RWPE2 (cell line): ENCODE measurements around the gene PPP1R13B.

Experiments used
- ATAC-seq: fragments of 200-7000 bp; cut with Tn5 transposase; 3 replicates; pipeline ENCODE4 v1.9.1; 2021; ENCODE audit warnings: low read depth
- DNase-seq: peaks from one replicate; pipeline ENCODE4 v3.0.0-alpha.2; 2020; ENCODE audit warnings: low spot score
- H3K27ac ChIP-seq: fragments of 450-650 bp; 2 replicates; pipeline ENCODE4 v1.5.1; 2017; ENCODE audit warnings: mild to moderate bottlenecking; ENCODE audit not compliant: poor library complexity, severe bottlenecking
- H3K27me3 ChIP-seq: fragments of 250-450 bp; sonication (Bioruptor Pico); 2 replicates; pipeline ENCODE4 v1.5.1; 2021; ENCODE audit warnings: mild to moderate bottlenecking, moderate library complexity; ENCODE audit not compliant: insufficient read depth, poor library complexity, severe bottlenecking
- H3K36me3 ChIP-seq: fragments of 250-450 bp; sonication (Bioruptor Pico); 2 replicates; pipeline ENCODE4 v1.5.1; 2020; ENCODE audit warnings: low read depth, mild to moderate bottlenecking, moderate library complexity
- H3K4me1 ChIP-seq: fragments of 250-450 bp; sonication (Bioruptor Pico); 2 replicates; pipeline ENCODE4 v1.5.1; 2021; ENCODE audit warnings: mild to moderate bottlenecking, moderate library complexity; ENCODE audit not compliant: insufficient read depth, poor library complexity, severe bottlenecking
- H3K4me3 ChIP-seq: fragments of 250-450 bp; sonication (Bioruptor Pico); 2 replicates; pipeline ENCODE4 v1.5.1; 2021; ENCODE audit warnings: mild to moderate bottlenecking, moderate library complexity; ENCODE audit not compliant: severe bottlenecking
- H3K9me3 ChIP-seq: fragments of 250-450 bp; sonication (Bioruptor Pico); 2 replicates; pipeline ENCODE4 v1.5.1; 2021; ENCODE audit warnings: mild to moderate bottlenecking, moderate library complexity; ENCODE audit not compliant: severe bottlenecking
- TF ChIP-seq, protein P1 (sequence below): fragments of 450-650 bp; IDR thresholded peaks from one replicate; pipeline ENCODE4 v1.5.1; 2017; ENCODE audit warnings: mild to moderate bottlenecking, moderate library complexity; ENCODE audit not compliant: poor library complexity, severe bottlenecking

Gene PPP1R13B

DNA sequence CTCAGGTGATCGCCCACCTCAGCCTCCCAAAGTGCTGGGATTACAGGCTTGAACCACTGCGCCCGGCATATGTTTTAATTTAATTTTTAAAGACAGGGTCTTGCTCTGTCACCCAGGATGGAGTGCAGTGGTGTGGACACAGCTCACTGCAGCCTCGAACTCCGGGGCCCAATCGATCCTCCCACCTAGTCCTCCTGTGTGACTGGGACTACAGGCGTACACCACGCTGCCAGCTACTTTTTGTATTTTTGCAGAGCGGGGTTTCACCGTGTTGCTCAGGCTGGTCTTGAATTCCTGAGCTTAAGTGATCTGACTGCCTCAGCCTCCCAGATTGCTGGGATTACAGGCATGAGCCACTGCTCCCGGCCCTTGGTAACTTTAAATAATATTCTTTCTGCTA, 30.8 kb upstream of the PPP1R13B start:
- peaks cover 9% of the 10 kb centered on the region for H3K4me1 ChIP-seq
- DNase-seq (no peak), ATAC-seq (no peak)
- H3K4me3 ChIP-seq: no peak overlapping the region
- no peaks in the 10 kb centered on the region for H3K36me3 ChIP-seq
- no peaks in the 10 kb centered on the region for H3K27me3 ChIP-seq
- no peak overlapping the region for H3K27ac ChIP-seq
- TF ChIP-seq, protein P1, sequence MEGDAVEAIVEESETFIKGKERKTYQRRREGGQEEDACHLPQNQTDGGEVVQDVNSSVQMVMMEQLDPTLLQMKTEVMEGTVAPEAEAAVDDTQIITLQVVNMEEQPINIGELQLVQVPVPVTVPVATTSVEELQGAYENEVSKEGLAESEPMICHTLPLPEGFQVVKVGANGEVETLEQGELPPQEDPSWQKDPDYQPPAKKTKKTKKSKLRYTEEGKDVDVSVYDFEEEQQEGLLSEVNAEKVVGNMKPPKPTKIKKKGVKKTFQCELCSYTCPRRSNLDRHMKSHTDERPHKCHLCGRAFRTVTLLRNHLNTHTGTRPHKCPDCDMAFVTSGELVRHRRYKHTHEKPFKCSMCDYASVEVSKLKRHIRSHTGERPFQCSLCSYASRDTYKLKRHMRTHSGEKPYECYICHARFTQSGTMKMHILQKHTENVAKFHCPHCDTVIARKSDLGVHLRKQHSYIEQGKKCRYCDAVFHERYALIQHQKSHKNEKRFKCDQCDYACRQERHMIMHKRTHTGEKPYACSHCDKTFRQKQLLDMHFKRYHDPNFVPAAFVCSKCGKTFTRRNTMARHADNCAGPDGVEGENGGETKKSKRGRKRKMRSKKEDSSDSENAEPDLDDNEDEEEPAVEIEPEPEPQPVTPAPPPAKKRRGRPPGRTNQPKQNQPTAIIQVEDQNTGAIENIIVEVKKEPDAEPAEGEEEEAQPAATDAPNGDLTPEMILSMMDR: no peak
- H3K9me3 ChIP-seq: no peaks in the 10 kb centered on the region

DNA sequence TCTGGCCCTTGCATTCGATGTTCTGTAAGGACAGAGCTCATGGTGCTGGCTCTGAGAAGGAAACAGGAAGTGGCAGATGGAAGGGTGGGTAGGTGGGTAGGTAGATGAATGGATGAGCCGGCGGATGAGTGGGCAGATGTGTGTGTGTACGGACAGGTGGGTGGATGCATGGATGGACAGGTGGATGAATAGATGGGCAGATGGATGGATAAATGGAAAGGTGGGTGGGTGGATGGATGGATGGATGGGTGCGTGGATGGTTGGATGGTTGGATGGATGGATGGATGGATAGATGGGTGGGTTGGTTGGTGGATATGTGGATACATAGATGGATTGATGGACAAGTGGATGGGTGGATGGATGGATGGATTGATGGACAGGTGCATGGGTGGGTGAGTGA, 27.6 kb upstream of the PPP1R13B start:
- Histone ChIP-seq H3K4me1 (peaks cover 10% of the 10 kb centered on the region), H3K4me3 (no peak overlapping the region), H3K9me3 (no peaks in the 10 kb centered on the region), H3K36me3 (no peaks in the 10 kb centered on the region), H3K27ac (no peak overlapping the region), H3K27me3 (no peaks in the 10 kb centered on the region)
- ATAC-seq (no peak), DNase-seq (no peak)
- TF ChIP-seq, protein P1: no peak

DNA sequence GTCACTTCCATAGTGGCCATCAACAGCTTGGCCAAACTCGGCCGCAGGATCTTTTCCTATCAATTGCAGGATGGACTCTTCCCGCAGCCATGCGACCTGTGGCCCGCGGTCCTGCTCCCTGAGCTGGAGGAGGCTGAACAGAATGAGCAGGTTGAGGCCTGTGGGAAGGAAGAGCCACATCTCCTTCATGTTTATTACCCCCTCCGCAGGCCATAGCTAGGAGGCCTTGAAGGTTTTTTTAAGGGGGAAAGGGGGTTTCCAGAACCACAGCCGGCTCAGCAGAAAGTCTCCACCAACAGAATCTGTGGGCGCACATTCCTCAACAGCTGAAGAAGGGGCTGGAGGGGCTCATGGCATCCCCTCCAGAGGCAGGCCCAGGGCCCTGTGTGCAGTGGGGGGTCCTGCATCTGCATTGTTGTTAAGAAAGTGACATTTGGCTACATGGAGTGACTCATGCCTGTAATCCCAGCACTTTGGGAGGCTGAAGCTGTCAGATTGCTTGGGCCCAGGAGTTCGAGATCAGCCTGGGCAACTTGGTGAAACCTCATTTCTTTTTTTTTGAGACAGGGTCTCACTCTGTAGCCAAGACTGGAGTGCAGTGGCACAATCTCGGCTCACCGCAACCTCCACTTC, 25.2 kb upstream of the PPP1R13B start:
- Histone ChIP-seq H3K4me3 (peak overlapping the region; percentile 33), H3K9me3 (no peaks in the 10 kb centered on the region), H3K36me3 (no peaks in the 10 kb centered on the region), H3K27me3 (no peaks in the 10 kb centered on the region), H3K4me1 (peaks cover 20% of the 10 kb centered on the region), H3K27ac (peak overlapping the region; percentile 25)
- DNase-seq (no peak), ATAC-seq (no peak)
- TF ChIP-seq, protein P1: no peak

DNA sequence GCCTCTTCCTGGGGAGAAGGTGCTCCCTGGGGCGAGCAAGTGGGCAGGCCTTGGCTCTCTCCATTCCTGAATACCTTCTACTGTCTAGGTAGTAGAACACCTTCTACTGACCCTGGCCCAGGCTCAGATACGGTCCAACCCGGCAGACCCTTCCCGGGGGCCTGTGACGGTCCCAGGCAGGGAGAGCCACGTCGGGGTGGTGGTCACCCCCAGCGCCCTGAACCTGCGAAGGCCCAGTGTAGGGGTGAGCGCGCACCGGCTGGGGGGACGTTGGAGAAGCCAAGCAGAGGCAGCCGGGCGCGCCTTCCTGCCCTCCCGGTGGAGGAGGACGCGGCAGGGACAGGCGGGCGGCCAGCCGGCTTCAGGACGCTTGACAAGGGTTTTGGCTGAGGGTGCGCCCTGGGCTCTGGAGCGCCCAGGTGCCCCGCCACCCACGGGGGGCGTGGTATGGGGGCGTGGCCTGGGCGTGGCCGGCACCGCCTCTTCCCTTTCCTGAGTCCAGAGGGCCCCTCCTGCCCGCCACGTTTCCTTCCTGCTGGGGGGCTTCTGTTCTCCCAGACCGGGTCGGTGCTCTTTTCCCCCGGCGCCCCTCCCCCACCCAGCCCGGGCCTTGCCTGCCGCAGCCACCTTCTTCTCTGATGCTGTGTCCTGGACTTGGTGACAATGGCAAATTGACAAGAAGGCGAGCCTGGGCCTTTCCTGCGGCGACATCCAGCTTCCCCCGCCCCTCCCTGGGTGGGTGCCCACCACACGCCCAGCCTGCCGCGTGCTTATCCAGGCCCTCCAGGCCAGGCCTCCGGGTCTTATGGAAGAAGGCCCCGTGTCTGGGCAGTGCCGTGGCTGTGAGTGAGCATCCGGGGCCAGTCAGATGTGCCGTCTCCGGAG, 24.5 kb upstream of the PPP1R13B start:
- ATAC-seq (peak; percentile 62), DNase-seq (peak; percentile 79)
- Histone ChIP-seq H3K27ac (peak overlapping the region; percentile 25), H3K4me3 (peak overlapping the region; percentile 33), H3K27me3 (no peaks in the 10 kb centered on the region), H3K36me3 (no peaks in the 10 kb centered on the region), H3K4me1 (peaks cover 24% of the 10 kb centered on the region), H3K9me3 (no peaks in the 10 kb centered on the region)
- TF ChIP-seq, protein P1: no peak
